ENCODE results near the gene ARAP1.

GRCh38 chr11:72655014-72655413, 97.2 kb downstream of the ARAP1 start:
- TF ChIP-seq CTCF (IDR thresholded peaks at IDR 0.05), result no peak
- no peak for TF ChIP-seq EZH2 (IDR thresholded peaks at IDR 0.05)
- no peak for TF ChIP-seq EZH2phosphoT487 (IDR thresholded peaks at IDR 0.05)
